Activated B cell treated with CpG ODN at 0.5 μM for 24 hours (primary cell): ENCODE results near the gene KCNMA1. TPM values are rescaled to one million over a fixed set of nuclear protein-coding genes. Genes with fewer than 3 reads are reported as not detected.

Experiments
- ATAC-seq: fragments of 200-7000 bp; cut with Tn5 transposase; one replicate; pipeline ENCODE4 v1.10.0; 2021; ENCODE audit warnings: low read depth, mild to moderate bottlenecking, moderate library complexity
- CTCF ChIA-PET: fragments of 350-600 bp; sonication (Branson Sonifier 250); formaldehyde crosslinking; loops from one replicate; lab custom pipeline; 2021; ENCODE audit warnings: antibody characterized with exemption; lab: Charles Lee
- POLR2A ChIA-PET: fragments of 350-600 bp; sonication (Branson Sonifier 250); formaldehyde crosslinking; loops from one replicate; lab custom pipeline; 2021; ENCODE audit warnings: antibody characterized with exemption; lab: Charles Lee
- DNase-seq: peaks from one replicate; pipeline ENCODE4 v3.0.0; 2022
- H3K27ac Mint-ChIP-seq: one replicate; pipeline ENCODE4 v1.8.0; 2020; ENCODE audit warnings: mixed read lengths
- H3K27me3 Mint-ChIP-seq: one replicate; pipeline ENCODE4 v1.8.0; 2021; ENCODE audit warnings: mixed read lengths
- H3K36me3 Mint-ChIP-seq: one replicate; pipeline ENCODE4 v1.8.0; 2021; ENCODE audit warnings: low read depth, mixed read lengths
- H3K4me1 Mint-ChIP-seq: one replicate; pipeline ENCODE4 v1.8.0; 2021; ENCODE audit warnings: mixed read lengths
- H3K4me3 Mint-ChIP-seq: one replicate; pipeline ENCODE4 v1.8.0; 2020; ENCODE audit warnings: mild to moderate bottlenecking, mixed read lengths
- H3K9me3 Mint-ChIP-seq: one replicate; pipeline ENCODE4 v1.8.0; 2020; ENCODE audit warnings: mixed read lengths
- CTCF ChIP-seq: fragments of 200-600 bp; IDR thresholded peaks from one replicate; pipeline ENCODE4 v1.8.0; 2022; ENCODE audit warnings: antibody characterized with exemption, mild to moderate bottlenecking
- intact Hi-C: fragments of 100-400 bp; cut with micrococcal nuclease; formaldehyde crosslinking; loops from one replicate; pipeline ENCODE4 v1.15.1; 2024
- total RNA-seq: library from RNA; stranded (reverse); gene quantifications from 2 replicates; pipeline ENCODE4 v1.2.3, GENCODE V29; 2022

The KCNMA1 gene
- total RNA-seq, 1 donor from 2014 or later: 3.7 TPM

- Mint-ChIP-seq H3K9me3 (no peaks in the 10 kb centered on the region), H3K4me3 (no peak overlapping the region), H3K27ac (no peak overlapping the region), H3K4me1 (peaks cover 10% of the 10 kb centered on the region), H3K36me3 (no peaks in the 10 kb centered on the region), H3K27me3 (peaks cover 27% of the 10 kb centered on the region)
- intact Hi-C loops: loop anchor here (1.0 to 2.0 kb wide), 2 partner anchors 67 to 479 kb away; no protein-coding TSS in a partner anchor
- no peak for TF ChIP-seq CTCF
- CTCF ChIA-PET: interaction anchor here (0.9 to 9.6 kb wide), 9 partner anchors 12 to 485 kb away, joined by 3 to 187 read pairs (median 4); no protein-coding TSS in a partner anchor
- ATAC-seq: peak; percentile 56
- no peak for DNase-seq
- POLR2A ChIA-PET: no interaction called here
Measured at GRCh38 chr10:77643795-77644468, 6.3 kb upstream of the KCNMA1 start.

- no peak for ATAC-seq
- H3K36me3 Mint-ChIP-seq: no peaks in the 10 kb centered on the region
- ChIA-PET CTCF (interaction anchor here (0.8 to 9.6 kb wide), 13 partner anchors 13 to 477 kb away, joined by 3 to 187 read pairs (median 6); no protein-coding TSS in a partner anchor), POLR2A (no interaction called here)
- intact Hi-C loops: loop anchor here (1.0 kb wide), 4 partner anchors 148 to 468 kb away; no protein-coding TSS in a partner anchor
- H3K4me3 Mint-ChIP-seq: no peak overlapping the region
- H3K4me1 Mint-ChIP-seq: peaks cover 15% of the 10 kb centered on the region
- H3K27me3 Mint-ChIP-seq: peaks cover 33% of the 10 kb centered on the region
- no peaks in the 10 kb centered on the region for H3K9me3 Mint-ChIP-seq
- H3K27ac Mint-ChIP-seq: no peak overlapping the region
- DNase-seq: no peak
- peak; percentile 74 for TF ChIP-seq CTCF
Measured at GRCh38 chr10:77641788-77642397, 4.3 kb upstream of the KCNMA1 start.

- ChIA-PET POLR2A (no interaction called here), CTCF (interaction anchor here (0.8 to 9.6 kb wide), 10 partner anchors 12 to 476 kb away, joined by 3 to 187 read pairs (median 6); no protein-coding TSS in a partner anchor)
- no peak for ATAC-seq
- intact Hi-C loops: loop anchor here (1.0 kb wide), 3 partner anchors 147 to 390 kb away; no protein-coding TSS in a partner anchor
- no peak overlapping the region for H3K4me3 Mint-ChIP-seq
- peaks cover 38% of the 10 kb centered on the region for H3K27me3 Mint-ChIP-seq
- no peaks in the 10 kb centered on the region for H3K36me3 Mint-ChIP-seq
- no peak for TF ChIP-seq CTCF
- H3K4me1 Mint-ChIP-seq: peaks cover 20% of the 10 kb centered on the region
- H3K27ac Mint-ChIP-seq: no peak overlapping the region
- no peaks in the 10 kb centered on the region for H3K9me3 Mint-ChIP-seq
- no peak for DNase-seq
Measured at GRCh38 chr10:77641344-77641743, 3.7 kb upstream of the KCNMA1 start.

GRCh38 chr10:77640167-77640566 lies 2.6 kb upstream of the KCNMA1 start:
- TF ChIP-seq CTCF: no peak
- DNase-seq: no peak
- Mint-ChIP-seq H3K9me3 (no peaks in the 10 kb centered on the region), H3K27me3 (peaks cover 48% of the 10 kb centered on the region), H3K27ac (no peak overlapping the region), H3K4me3 (no peak overlapping the region), H3K4me1 (peaks cover 26% of the 10 kb centered on the region), H3K36me3 (no peaks in the 10 kb centered on the region)
- ChIA-PET CTCF (interaction anchor here (1.0 to 9.6 kb wide), 3 partner anchors 26 to 472 kb away, joined by 3 to 187 read pairs (median 6); no protein-coding TSS in a partner anchor), POLR2A (no interaction called here)
- intact Hi-C loops: no loop called here
- ATAC-seq: no peak

- H3K36me3 Mint-ChIP-seq: no peaks in the 10 kb centered on the region
- CTCF ChIA-PET: interaction anchor here (1.0 to 9.6 kb wide), 4 partner anchors 26 to 474 kb away, joined by 3 to 187 read pairs (median 6); no protein-coding TSS in a partner anchor
- TF ChIP-seq CTCF: no peak
- POLR2A ChIA-PET: no interaction called here
- peaks cover 26% of the 10 kb centered on the region for H3K4me1 Mint-ChIP-seq
- DNase-seq (no peak), ATAC-seq (no peak)
- peaks cover 52% of the 10 kb centered on the region for H3K27me3 Mint-ChIP-seq
- H3K27ac Mint-ChIP-seq: no peak overlapping the region
- intact Hi-C loops: no loop called here
- H3K4me3 Mint-ChIP-seq: no peak overlapping the region
- H3K9me3 Mint-ChIP-seq: no peaks in the 10 kb centered on the region
Measured at GRCh38 chr10:77639756-77640155, 2.1 kb upstream of the KCNMA1 start.
